Activated T-cell treated with anti-CD3 and anti-CD28 coated beads, Interleukin-2, amount 50 U/mL, for 24 hours (primary cell): Measurements from ENCODE around the gene HAND1.

Experiments used
- DNase-seq: peaks from one replicate; pipeline ENCODE4 v3.0.0-alpha.2; 2020
- H3K27ac Mint-ChIP-seq: 2 replicates; pipeline ENCODE4 v1.8.0; 2020; ENCODE audit warnings: mild to moderate bottlenecking, mixed read lengths
- H3K27me3 Mint-ChIP-seq: 2 replicates; pipeline ENCODE4 v1.8.0; 2020; ENCODE audit warnings: mixed read lengths
- H3K36me3 Mint-ChIP-seq: 2 replicates; pipeline ENCODE4 v1.8.0; 2020; ENCODE audit warnings: low read depth, mixed read lengths
- H3K4me1 Mint-ChIP-seq: 2 replicates; pipeline ENCODE4 v1.8.0; 2020; ENCODE audit warnings: low read depth, mixed read lengths
- H3K4me3 Mint-ChIP-seq: 2 replicates; pipeline ENCODE4 v1.8.0; 2020; ENCODE audit warnings: mild to moderate bottlenecking, moderate library complexity, mixed read lengths
- H3K9me3 Mint-ChIP-seq: 2 replicates; pipeline ENCODE4 v1.8.0; 2020; ENCODE audit warnings: mixed read lengths

Gene HAND1

GRCh38 chr5:154478752-154479159, 729 bp upstream of the HAND1 start:
- no peaks in the 10 kb centered on the region for H3K9me3 Mint-ChIP-seq
- DNase-seq = peak; percentile 39
- peaks cover 67% of the 10 kb centered on the region for H3K4me1 Mint-ChIP-seq
- no peak overlapping the region for H3K4me3 Mint-ChIP-seq
- peaks cover 95% of the 10 kb centered on the region for H3K27me3 Mint-ChIP-seq
- no peaks in the 10 kb centered on the region for H3K36me3 Mint-ChIP-seq
- no peak overlapping the region for H3K27ac Mint-ChIP-seq

DNA sequence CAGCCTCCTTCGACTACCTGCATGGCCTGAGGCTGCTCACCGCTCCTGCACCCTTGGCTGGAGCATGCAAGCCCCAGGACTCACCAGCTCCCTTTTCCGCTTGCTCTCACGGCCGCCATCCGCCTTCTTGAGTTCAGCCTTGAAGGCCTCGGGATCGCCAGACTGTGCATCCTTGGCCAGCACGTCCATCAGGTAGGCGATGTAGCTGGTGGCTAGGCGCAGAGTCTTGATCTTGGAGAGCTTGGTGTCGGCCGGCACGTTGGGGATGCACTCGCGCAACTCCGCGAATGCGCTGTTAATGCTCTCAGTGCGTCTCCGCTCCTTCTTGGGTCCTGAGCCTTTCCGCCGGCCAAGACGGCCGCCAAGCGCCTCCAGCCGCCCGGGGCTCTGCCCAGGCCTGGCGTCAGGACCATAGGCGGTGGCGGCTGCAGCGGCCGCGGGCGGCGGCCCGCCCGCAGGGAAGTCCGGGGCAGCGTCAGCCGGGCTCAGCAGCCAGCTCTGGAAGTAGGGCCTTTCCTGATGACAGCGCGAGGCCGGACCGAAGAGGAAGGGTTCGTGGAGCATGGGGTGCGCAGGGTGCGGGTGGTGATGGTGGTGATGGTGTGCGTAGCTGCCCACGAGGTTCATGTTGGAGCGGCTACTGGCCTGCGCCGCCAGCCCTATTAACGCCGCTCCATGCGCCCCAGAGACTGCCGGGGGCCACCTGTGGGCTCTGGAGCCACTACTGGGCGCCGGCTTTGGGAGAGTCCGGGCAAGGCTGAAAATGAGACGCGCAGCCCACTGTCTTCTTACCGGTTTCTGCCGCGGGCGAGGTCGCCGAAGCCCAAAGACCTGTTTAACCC, 424 bp downstream of the HAND1 start:
- peaks cover 65% of the 10 kb centered on the region for H3K4me1 Mint-ChIP-seq
- H3K36me3 Mint-ChIP-seq = no peaks in the 10 kb centered on the region
- H3K9me3 Mint-ChIP-seq = no peaks in the 10 kb centered on the region
- H3K27me3 Mint-ChIP-seq = peaks cover 95% of the 10 kb centered on the region
- H3K27ac Mint-ChIP-seq = no peak overlapping the region
- DNase-seq = peak; percentile 49
- H3K4me3 Mint-ChIP-seq = no peak overlapping the region

- H3K9me3 Mint-ChIP-seq = no peaks in the 10 kb centered on the region
Measured at GRCh38 chr5:154476354-154477205, 1.4 kb downstream of the HAND1 start.

DNA sequence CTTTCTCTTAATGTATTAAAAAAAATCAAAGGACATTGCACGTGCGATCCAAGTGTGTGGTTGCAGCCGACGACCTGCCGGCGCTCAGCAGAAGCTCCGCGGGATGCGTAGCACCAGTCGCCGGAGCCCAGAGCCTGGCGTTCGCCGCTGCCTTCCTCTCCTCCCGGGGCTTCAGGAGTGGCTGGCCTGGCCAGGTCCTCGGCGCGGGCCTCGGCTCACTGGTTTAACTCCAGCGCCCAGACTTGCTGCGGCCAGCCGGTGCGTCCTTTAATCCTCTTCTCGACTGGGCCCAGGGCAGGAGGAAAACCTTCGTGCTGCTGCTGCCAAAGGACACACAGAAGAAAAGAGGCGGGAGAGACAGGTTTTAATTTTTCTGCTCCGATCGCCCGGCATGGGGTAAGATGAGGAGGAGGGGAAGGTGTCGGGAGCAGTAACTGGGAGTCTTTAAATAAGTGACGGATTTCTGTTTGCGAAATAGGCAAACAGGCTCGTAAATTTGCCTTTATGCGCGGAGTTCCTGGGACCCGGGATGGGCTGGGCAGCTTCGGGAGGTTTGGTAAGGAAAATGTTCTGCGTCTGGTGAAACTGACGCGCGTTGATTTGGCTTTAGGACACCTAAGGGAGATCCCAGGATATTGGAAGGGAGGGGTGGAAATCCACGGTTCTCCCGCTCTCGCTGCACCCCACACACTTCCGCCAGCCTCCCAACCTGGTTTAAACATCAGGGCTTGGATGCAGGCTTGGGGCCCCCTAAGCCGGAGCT, 2.3 kb downstream of the HAND1 start:
- H3K36me3 Mint-ChIP-seq = no peaks in the 10 kb centered on the region
- peaks cover 95% of the 10 kb centered on the region for H3K27me3 Mint-ChIP-seq
- H3K4me1 Mint-ChIP-seq = peaks cover 67% of the 10 kb centered on the region
- DNase-seq = peak; percentile 51
- peak overlapping the region; percentile 24 for H3K4me3 Mint-ChIP-seq
- no peaks in the 10 kb centered on the region for H3K9me3 Mint-ChIP-seq
- H3K27ac Mint-ChIP-seq = peak overlapping the region; percentile 64

More at GRCh38 chr5:154476354-154477205, 1.4 kb downstream of the HAND1 start:
- peak overlapping the region; percentile 24 for H3K4me3 Mint-ChIP-seq
- H3K4me1 Mint-ChIP-seq = peaks cover 62% of the 10 kb centered on the region
- peaks cover 95% of the 10 kb centered on the region for H3K27me3 Mint-ChIP-seq
- DNase-seq = peak; percentile 47
- H3K27ac Mint-ChIP-seq = peak overlapping the region; percentile 42
- H3K36me3 Mint-ChIP-seq = no peaks in the 10 kb centered on the region

DNA sequence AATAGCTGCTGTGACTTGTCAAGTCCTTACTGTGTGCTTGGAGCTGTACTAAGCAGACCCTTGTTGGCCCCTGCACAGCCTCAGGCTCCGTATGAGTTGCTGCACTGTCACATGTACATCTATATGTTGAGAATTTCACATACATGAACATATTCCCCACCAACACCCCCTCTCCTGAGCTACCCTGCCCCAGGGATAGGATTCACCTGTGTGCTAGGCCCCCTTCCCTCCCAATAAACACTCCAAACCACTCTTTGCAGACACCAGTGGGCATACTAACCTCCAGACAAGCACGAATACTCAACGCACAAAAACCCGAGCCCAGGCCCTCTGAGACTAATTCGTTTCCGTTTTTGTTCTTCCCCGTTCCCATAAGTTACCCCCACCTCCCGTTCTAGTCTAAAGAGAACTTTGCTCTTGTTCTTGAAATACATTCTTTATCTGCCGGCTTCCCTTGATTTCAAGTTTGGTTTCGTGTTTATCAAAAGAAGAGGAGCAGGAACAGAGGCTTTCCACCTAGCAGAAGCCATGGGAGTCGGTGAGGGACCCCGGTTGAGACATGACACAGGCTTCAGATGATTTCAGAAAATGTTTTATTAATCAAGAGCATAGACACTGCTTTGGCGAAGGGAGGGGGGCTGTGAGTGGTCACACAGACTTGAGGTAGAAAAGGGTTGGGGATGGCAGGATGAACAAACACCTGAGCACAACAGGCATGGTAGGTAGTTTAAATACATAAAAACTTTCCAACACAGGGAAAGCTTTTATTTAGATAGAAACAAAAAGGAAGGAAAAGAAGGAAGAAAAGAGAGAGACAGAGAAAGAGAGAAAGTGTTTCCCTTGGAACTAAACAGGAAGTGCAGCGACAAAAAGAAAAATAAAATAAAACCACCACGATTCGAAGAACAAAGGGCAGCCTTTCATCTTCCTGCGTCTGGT, 3.4 kb downstream of the HAND1 start:
- peak; percentile 39 for DNase-seq
- H3K36me3 Mint-ChIP-seq = no peaks in the 10 kb centered on the region
- peaks cover 65% of the 10 kb centered on the region for H3K4me1 Mint-ChIP-seq
- peak overlapping the region; percentile 35 for H3K27ac Mint-ChIP-seq
- peaks cover 95% of the 10 kb centered on the region for H3K27me3 Mint-ChIP-seq
- H3K4me3 Mint-ChIP-seq = peak overlapping the region; percentile 7
- no peaks in the 10 kb centered on the region for H3K9me3 Mint-ChIP-seq

DNA sequence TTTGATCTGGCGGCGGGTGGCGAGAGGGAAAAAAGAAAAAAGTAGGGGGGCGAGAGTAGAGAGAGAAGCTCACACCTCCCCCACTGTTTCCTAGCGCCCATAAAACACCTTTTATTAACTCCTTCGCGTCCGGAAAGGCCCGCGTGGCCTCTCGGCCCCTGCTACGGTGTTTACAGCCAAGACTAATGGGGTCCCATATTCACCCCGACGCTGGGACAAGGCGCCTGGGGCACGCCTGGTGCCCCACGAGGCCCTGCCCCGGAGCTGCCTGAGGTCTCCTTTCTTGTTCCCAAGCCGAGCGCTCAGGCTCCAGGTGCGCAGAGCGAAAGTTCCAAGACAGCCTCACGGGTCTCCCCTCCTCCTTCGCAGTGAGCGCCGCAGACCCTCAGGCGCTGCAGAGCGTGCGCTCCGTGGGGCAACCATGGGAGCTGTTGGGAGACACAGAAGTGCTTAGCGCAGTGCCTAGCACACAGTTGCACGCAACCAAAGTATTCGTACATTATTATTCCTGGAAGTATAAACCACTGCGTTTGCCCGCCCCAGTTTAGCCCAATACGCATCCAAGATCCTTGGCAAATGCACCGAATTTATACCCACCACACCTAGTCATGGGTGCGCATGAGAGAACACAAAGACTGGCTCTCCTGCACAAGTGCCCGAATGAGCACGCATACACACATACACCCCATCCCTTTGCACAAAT, 4.3 kb downstream of the HAND1 start:
- peak overlapping the region; percentile 35 for H3K27ac Mint-ChIP-seq
- peak overlapping the region; percentile 23 for H3K4me3 Mint-ChIP-seq
- peak; percentile 37 for DNase-seq
- H3K9me3 Mint-ChIP-seq = no peaks in the 10 kb centered on the region
- H3K36me3 Mint-ChIP-seq = no peaks in the 10 kb centered on the region
- H3K4me1 Mint-ChIP-seq = peaks cover 58% of the 10 kb centered on the region
- peaks cover 95% of the 10 kb centered on the region for H3K27me3 Mint-ChIP-seq

DNA sequence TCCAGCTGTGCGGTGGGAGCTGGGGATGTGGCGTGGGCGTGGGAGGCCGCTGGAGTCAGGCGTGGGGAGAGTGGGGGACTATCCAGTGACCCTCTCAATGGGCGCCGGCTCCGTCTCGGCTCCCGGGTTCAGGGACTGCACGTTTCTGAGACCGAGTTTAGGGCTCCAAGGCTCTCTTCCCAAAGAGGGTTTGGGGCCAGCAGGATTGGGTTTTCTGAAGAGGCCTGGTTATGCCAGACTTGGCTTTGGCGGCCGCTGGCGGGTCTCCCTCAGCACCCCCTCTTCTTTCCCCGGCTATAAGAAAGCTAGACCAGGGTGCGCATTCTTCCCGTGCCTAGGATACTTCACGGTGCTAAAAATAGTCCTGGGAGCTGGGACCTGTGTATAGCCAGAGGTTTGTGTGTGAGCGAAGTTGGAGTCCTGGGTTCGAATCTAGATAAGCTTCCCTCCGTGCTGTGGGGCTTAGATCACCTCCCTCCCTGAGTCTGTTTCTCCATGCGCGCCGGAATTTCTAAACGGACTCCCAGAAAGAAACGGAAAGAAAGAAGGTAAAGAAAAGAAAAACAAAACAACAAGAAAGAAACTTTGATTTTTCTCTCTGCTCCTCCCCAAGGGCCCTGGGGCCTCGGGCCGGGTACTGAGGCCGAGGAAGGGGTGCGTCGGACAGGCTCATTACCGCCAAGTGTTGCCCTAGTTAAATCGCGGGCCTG, 5.0 kb downstream of the HAND1 start:
- DNase-seq = no peak
- no peaks in the 10 kb centered on the region for H3K9me3 Mint-ChIP-seq
- peaks cover 92% of the 10 kb centered on the region for H3K27me3 Mint-ChIP-seq
- H3K36me3 Mint-ChIP-seq = no peaks in the 10 kb centered on the region
- H3K4me3 Mint-ChIP-seq = no peak overlapping the region
- H3K27ac Mint-ChIP-seq = no peak overlapping the region
- peaks cover 55% of the 10 kb centered on the region for H3K4me1 Mint-ChIP-seq

DNA sequence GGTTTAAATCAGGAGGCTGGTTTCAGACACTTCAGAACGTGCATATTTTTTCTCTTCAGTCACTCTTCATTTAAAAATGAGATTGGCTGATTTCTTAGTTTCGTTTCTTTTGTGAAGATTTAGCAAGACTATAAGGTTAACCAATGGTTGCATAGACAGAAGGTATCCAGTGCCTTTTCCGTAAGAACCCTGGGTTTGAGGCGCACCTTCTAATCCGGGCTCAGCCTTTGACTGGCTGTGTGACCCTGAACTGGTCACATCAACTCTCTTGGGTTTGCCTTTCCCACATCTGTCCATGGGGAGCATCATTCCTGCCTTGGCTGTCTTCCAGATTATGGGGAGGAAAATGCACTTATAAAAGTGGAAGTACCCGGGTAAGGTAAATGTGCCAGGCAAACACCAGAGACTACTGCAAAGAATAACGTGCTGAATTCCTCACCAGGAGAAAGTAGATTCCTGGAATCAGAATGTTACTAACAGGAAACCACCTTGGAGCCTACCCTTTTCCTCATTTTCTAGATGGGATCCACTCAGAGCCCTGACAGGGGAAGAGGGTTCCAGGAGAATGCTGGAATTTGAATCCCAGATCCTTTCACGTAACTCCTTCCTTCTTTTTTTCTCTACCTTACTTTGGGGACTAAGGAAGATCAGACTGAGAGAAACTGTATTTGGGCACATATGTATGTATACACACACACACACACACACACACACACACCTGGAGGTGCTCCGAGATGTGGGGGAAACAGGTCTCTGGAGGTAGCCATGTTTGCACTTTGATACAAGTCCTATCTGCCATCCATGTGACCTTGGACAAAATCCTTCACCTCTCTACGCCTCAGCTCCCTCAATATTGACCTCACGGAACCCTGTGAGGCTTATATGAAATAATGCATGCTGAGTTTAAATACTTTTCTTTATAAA, 6.8 kb downstream of the HAND1 start:
- no peak overlapping the region for H3K4me3 Mint-ChIP-seq
- DNase-seq = no peak
- peaks cover 39% of the 10 kb centered on the region for H3K4me1 Mint-ChIP-seq
- H3K27me3 Mint-ChIP-seq = peaks cover 79% of the 10 kb centered on the region
- H3K27ac Mint-ChIP-seq = no peak overlapping the region
- no peaks in the 10 kb centered on the region for H3K9me3 Mint-ChIP-seq
- no peaks in the 10 kb centered on the region for H3K36me3 Mint-ChIP-seq

GRCh38 chr5:154470137-154470536, 7.9 kb downstream of the HAND1 start:
- H3K4me1 Mint-ChIP-seq = peaks cover 28% of the 10 kb centered on the region
- no peak overlapping the region for H3K27ac Mint-ChIP-seq
- H3K36me3 Mint-ChIP-seq = no peaks in the 10 kb centered on the region
- no peaks in the 10 kb centered on the region for H3K9me3 Mint-ChIP-seq
- H3K27me3 Mint-ChIP-seq = peaks cover 68% of the 10 kb centered on the region
- no peak overlapping the region for H3K4me3 Mint-ChIP-seq
- DNase-seq = no peak

- Mint-ChIP-seq H3K9me3 (no peaks in the 10 kb centered on the region), H3K27me3 (peaks cover 45% of the 10 kb centered on the region), H3K4me3 (no peak overlapping the region), H3K36me3 (peaks cover 2% of the 10 kb centered on the region), H3K4me1 (peaks cover 7% of the 10 kb centered on the region), H3K27ac (no peak overlapping the region)
- peak; percentile 86 for DNase-seq
Measured at GRCh38 chr5:154467655-154468354, 10.2 kb downstream of the HAND1 start.

GRCh38 chr5:154466671-154467070, 11.4 kb downstream of the HAND1 start:
- Mint-ChIP-seq H3K36me3 (peaks cover 4% of the 10 kb centered on the region), H3K4me3 (no peak overlapping the region), H3K9me3 (no peaks in the 10 kb centered on the region), H3K27me3 (peaks cover 34% of the 10 kb centered on the region), H3K27ac (no peak overlapping the region), H3K4me1 (peaks cover 7% of the 10 kb centered on the region)
- no peak for DNase-seq
